GM23338 (cell line): ENCODE measurements around the gene TEX44.

Source experiments
- CREB1 ChIP-seq: fragments of 250-450 bp; sonication (Bioruptor Pico); IDR thresholded peaks from 2 replicates; pipeline ENCODE4 v1.5.0; 2020; ENCODE audit warnings: low read depth, mild to moderate bottlenecking, moderate library complexity
- CTCF ChIP-seq, 2 experiments: fragments of 200-600 bp in 1 of 2; sonication (generic) in 1 of 2; conservative IDR thresholded peaks; 2 replicates each; pipeline versions ENCODE4 v1.5.1 to v1.6.1; 2016 to 2017; ENCODE audit warnings: antibody characterized with exemption in 2 of 2, low read depth in 2 of 2, mild to moderate bottlenecking in 2 of 2, moderate library complexity in 1 of 2
- EZH2 ChIP-seq: fragments of 200-600 bp; sonication (generic); IDR thresholded peaks from one replicate; pipeline ENCODE4 v1.8.0; 2017; ENCODE audit warnings: antibody characterized with exemption, mild to moderate bottlenecking, low read depth; ENCODE audit not compliant: unreplicated experiment
- EZH2phosphoT487 ChIP-seq: fragments of 200-600 bp; sonication (generic); IDR thresholded peaks from one replicate; pipeline ENCODE4 v1.8.1; 2018; ENCODE audit warnings: antibody characterized with exemption; ENCODE audit not compliant: unreplicated experiment
- JUNB ChIP-seq: IDR thresholded peaks from one replicate; pipeline ENCODE4 v1.6.1; 2016; ENCODE audit warnings: antibody characterized with exemption; ENCODE audit not compliant: unreplicated experiment
- NANOG ChIP-seq: IDR thresholded peaks from 2 replicates; pipeline ENCODE4 v1.6.1; 2016; ENCODE audit warnings: antibody characterized with exemption, borderline replicate concordance
- POLR2AphosphoS5 ChIP-seq: IDR thresholded peaks from 2 replicates; pipeline ENCODE4 v1.6.1; 2016; ENCODE audit warnings: antibody characterized with exemption, low read depth
- REST ChIP-seq: IDR thresholded peaks from one replicate; pipeline ENCODE4 v1.6.1; 2018; ENCODE audit warnings: antibody characterized with exemption; ENCODE audit not compliant: unreplicated experiment
- ZNF114 ChIP-seq: fragments of 250-450 bp; sonication (Bioruptor Pico); IDR thresholded peaks from 2 replicates; pipeline ENCODE4 v1.5.0; 2020; ENCODE audit warnings: mild to moderate bottlenecking, moderate library complexity
- ZNF331 ChIP-seq: fragments of 250-450 bp; sonication (Bioruptor Pico); IDR thresholded peaks from 2 replicates; pipeline ENCODE4 v1.5.0; 2020; ENCODE audit warnings: low read depth, mild to moderate bottlenecking, moderate library complexity

- TF ChIP-seq POLR2AphosphoS5 (peak; percentile 51; the same call in 1 of the 2 replicates), EZH2 (no peak), CTCF (conservative IDR thresholded peaks at IDR 0.05; ENCODE audit: low read depth in 2 of 2) (no peak), EZH2phosphoT487 (no peak), JUNB (no peak), NANOG (no peak), REST (no peak), CREB1 (CRISPR knock-in tag) (no peak), ZNF331 (CRISPR knock-in tag) (no peak), ZNF114 (CRISPR knock-in tag) (no peak)
These were observed 21.9 kb downstream of the TEX44 start for GRCh38 chr2:231614559-231615057.
